K562 (cell line): ENCODE results near the gene USP46.

ENCODE experiments used
- ARNT ChIP-seq, 2 experiments: fragments of 450-650 bp; IDR thresholded peaks; 2 replicates each; pipeline ENCODE4 v1.6.1; 2016; ENCODE audit warnings: mild to moderate bottlenecking in 1 of 2
- CSDE1 ChIP-seq, 2 experiments: fragments of 450-650 bp; IDR thresholded peaks; 2 replicates each; pipeline ENCODE4 v1.6.1; 2016; ENCODE audit warnings: mild to moderate bottlenecking in 1 of 2
- EZH2 ChIP-seq: IDR thresholded peaks from 2 replicates; pipeline ENCODE4 v1.6.1; 2012; ENCODE audit warnings: low read depth, mild to moderate bottlenecking, inconsistent platforms, low read length, borderline replicate concordance
- STAT6 ChIP-seq: sonication (generic); formaldehyde crosslinking; IDR thresholded peaks from 2 replicates; pipeline ENCODE4 v1.8.1; 2023; ENCODE audit warnings: mild to moderate bottlenecking, missing genetic modification reagents
- ZSCAN29 ChIP-seq: fragments of 450-650 bp; IDR thresholded peaks from 2 replicates; pipeline ENCODE4 v1.6.1; 2017

GRCh38 chr4:52552778-52553177 is 106.3 kb downstream of the USP46 start:
- TF ChIP-seq EZH2, result no peak
- no peak for TF ChIP-seq ARNT (IDR thresholded peaks at IDR 0.05)
- TF ChIP-seq CSDE1 (IDR thresholded peaks at IDR 0.05), result no peak
- no peak for TF ChIP-seq ZSCAN29
- TF ChIP-seq STAT6 (CRISPR knock-in tag), result no peak
